Left ventricle myocardium superior (tissue), 1 donor: Measurements from ENCODE around the gene SOWAHD. TPM values are rescaled to one million over a fixed set of nuclear protein-coding genes. Genes with fewer than 3 reads are reported as not detected.
"Not testable (repeated sequence)": the region's sequence is repeated elsewhere in the genome, so short reads cannot be mapped to it uniquely, and the experiment has no call there.

Experiments
- ATAC-seq: fragments of 200-7000 bp; cut with Tn5 transposase; one replicate; pipeline ENCODE4 v1.9.1; 2020; ENCODE audit warnings: mild to moderate bottlenecking, moderate library complexity
- DNase-seq: peaks from one replicate; pipeline ENCODE4 v3.0.0-alpha.2; 2020
- intact Hi-C: fragments of 100-400 bp; cut with micrococcal nuclease; formaldehyde crosslinking; loops from one replicate; pipeline ENCODE4 v1.11.0; 2022
- total RNA-seq: library from RNA; stranded (reverse); fragmentation: NEBNext Ultra II Directional; extraction: Animal tissue kit (Norgen Biotek cat#: 25700); gene quantifications from one replicate; pipeline ENCODE4 v1.2.1, GENCODE V29; 2021
- donor health status: DM: no; HTN: yes; CAD: no; lungs with severe emphysema.

The SOWAHD gene
- total RNA-seq, 1 donor from 2014 or later: 0.32 TPM

GRCh38 chrX:119802546-119802945 is 44.2 kb downstream of the SOWAHD start:
- intact Hi-C loops: no loop called here
- DNase-seq (no peak), ATAC-seq (no peak)

GRCh38 chrX:119808461-119808860 is 50.1 kb downstream of the SOWAHD start:
- intact Hi-C loops, ATAC-seq, DNase-seq: not testable (repeated sequence)

- no peak for ATAC-seq
Observed at GRCh38 chrX:119809185-119809666, 50.8 kb downstream of the SOWAHD start.

More at GRCh38 chrX:119809185-119809666, 50.8 kb downstream of the SOWAHD start:
- DNase-seq: no peak
- intact Hi-C loops: no loop called here

Other genes starting within 250 kb of the SOWAHD start
- 16.0 TPM for gene STEEP1, start 193.2 kb upstream of the SOWAHD start, total RNA-seq
- gene UBE2A, start 184.0 kb upstream of the SOWAHD start, total RNA-seq: 61.9 TPM
- gene NKRF, start 152.2 kb upstream of the SOWAHD start, total RNA-seq: 5.2 TPM
- gene SEPTIN6, start 65.4 kb upstream of the SOWAHD start, total RNA-seq: 7.6 TPM
- gene RPL39, start 33.0 kb downstream of the SOWAHD start, total RNA-seq: 1,069 TPM
- 3.7 TPM for gene UPF3B, start 94.4 kb downstream of the SOWAHD start, total RNA-seq
- gene RNF113A, start 113.1 kb downstream of the SOWAHD start, total RNA-seq: 10.2 TPM
- gene NDUFA1, start 113.2 kb downstream of the SOWAHD start, total RNA-seq: 631 TPM
- gene AKAP14, start 137.3 kb downstream of the SOWAHD start, total RNA-seq: not detected
- gene NKAP, start 185.2 kb downstream of the SOWAHD start, total RNA-seq: 3.6 TPM